HG02623 (cell line): ENCODE data around the gene WDR93.
"Not testable (repeated sequence)": the region's sequence is repeated elsewhere in the genome, so short reads cannot be mapped to it uniquely, and the experiment has no call there.

Experiments used
- ATAC-seq: cut with Tn5 transposase; IDR thresholded peaks from one replicate; pipeline ENCODE4 v1.9.1; 2021; ENCODE audit warnings: moderate library complexity; ENCODE audit not compliant: unreplicated experiment

Gene WDR93

GRCh38 chr15:89681146-89681545, 9.5 kb upstream of the WDR93 start:
- ATAC-seq = no peak

- ATAC-seq = no peak
These were observed 4.6 kb upstream of the WDR93 start for GRCh38 chr15:89685995-89686394.

GRCh38 chr15:89686522-89686921, 4.1 kb upstream of the WDR93 start:
- ATAC-seq = no peak

- not testable (repeated sequence) for ATAC-seq
These were observed 708 bp upstream of the WDR93 start for GRCh38 chr15:89689930-89690275.

- no peak for ATAC-seq
These were observed 2.5 kb downstream of the WDR93 start for GRCh38 chr15:89693091-89693490.

GRCh38 chr15:89693696-89694095, 3.1 kb downstream of the WDR93 start:
- ATAC-seq = no peak

- ATAC-seq = no peak
These were observed 4.6 kb downstream of the WDR93 start for GRCh38 chr15:89695198-89695597.

- no peak for ATAC-seq
These were observed 13.8 kb downstream of the WDR93 start for GRCh38 chr15:89704411-89704810.

GRCh38 chr15:89707577-89707976, 17.0 kb downstream of the WDR93 start:
- no peak for ATAC-seq

- no peak for ATAC-seq
These were observed 24.2 kb downstream of the WDR93 start for GRCh38 chr15:89714775-89715174.

- ATAC-seq = no peak
These were observed 32.4 kb downstream of the WDR93 start for GRCh38 chr15:89723031-89723430.

- ATAC-seq = no peak
These were observed 34.0 kb downstream of the WDR93 start for GRCh38 chr15:89724621-89725020.

GRCh38 chr15:89725064-89725463, 34.5 kb downstream of the WDR93 start:
- no peak for ATAC-seq

- ATAC-seq = no peak
These were observed 37.6 kb downstream of the WDR93 start for GRCh38 chr15:89728254-89728653.

- no peak for ATAC-seq
These were observed 40.7 kb downstream of the WDR93 start for GRCh38 chr15:89731275-89731674.

- no peak for ATAC-seq
These were observed 42.0 kb downstream of the WDR93 start for GRCh38 chr15:89732451-89733172.

GRCh38 chr15:89735773-89736172, 45.2 kb downstream of the WDR93 start:
- no peak for ATAC-seq

GRCh38 chr15:89740137-89740536, 49.5 kb downstream of the WDR93 start:
- ATAC-seq = peak; percentile 77

- ATAC-seq = no peak
These were observed 52.4 kb downstream of the WDR93 start for GRCh38 chr15:89743011-89743410.

GRCh38 chr15:89743594-89743993, 53.0 kb downstream of the WDR93 start:
- ATAC-seq = no peak

- no peak for ATAC-seq
These were observed 54.5 kb downstream of the WDR93 start for GRCh38 chr15:89745131-89745530.

GRCh38 chr15:89745768-89746167, 55.2 kb downstream of the WDR93 start:
- ATAC-seq = no peak

- ATAC-seq = no peak
These were observed 55.8 kb downstream of the WDR93 start for GRCh38 chr15:89746386-89746780.
